PC-9 (cell line): Measurements from ENCODE around the gene ZSWIM5.

Source experiments
- CTCF ChIP-seq: fragments of 200-600 bp; sonication (generic); conservative IDR thresholded peaks from 2 replicates; pipeline ENCODE4 v1.6.1; 2017; ENCODE audit warnings: mixed run types, antibody characterized with exemption, mild to moderate bottlenecking, moderate library complexity
- EZH2 ChIP-seq: fragments of 200-600 bp; sonication (generic); IDR thresholded peaks from 2 replicates; pipeline ENCODE4 v1.8.0; 2017; ENCODE audit warnings: antibody characterized with exemption, low read depth

- TF ChIP-seq CTCF (no peak), EZH2 (no peak)
Measured at GRCh38 chr1:45015683-45016082, 190.7 kb downstream of the ZSWIM5 start.
